ENCODE results near the gene CDH26.

The CDH26 gene

DNA sequence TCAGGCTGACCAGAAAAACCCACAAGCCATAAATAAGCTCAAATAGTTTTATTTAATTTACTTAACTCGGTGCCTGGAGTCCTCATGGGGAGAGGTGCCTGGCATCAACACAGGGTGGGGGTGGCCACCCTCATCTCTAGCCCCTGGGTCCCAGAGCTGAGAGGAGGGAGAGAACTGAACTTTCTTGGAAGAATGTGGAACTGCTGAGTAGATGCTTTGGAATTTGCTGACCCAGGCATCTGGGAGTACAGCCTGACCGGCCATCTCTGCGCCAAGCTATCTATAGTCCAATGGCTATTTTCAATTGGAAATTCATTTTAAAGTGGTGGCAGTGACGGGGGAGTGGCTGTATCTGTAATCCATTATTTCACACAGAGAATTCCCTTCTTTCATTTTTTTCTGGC is 104.8 kb downstream of the CDH26 start:
- Histone ChIP-seq H3K4me3 (ENCODE audit: low read length in 2 of 2) (no peak overlapping the region), H3K27me3 (ENCODE audit: control insufficient read depth in 1 of 2, insufficient read depth in 2 of 2, low read length in 2 of 2) (peaks cover 0 to 2% of the 10 kb centered on the region in 2 donors), H3K9me3 (ENCODE audit: control insufficient read depth in 2 of 2, low read length in 2 of 2) (no peaks in the 10 kb centered on the region), H3K36me3 (ENCODE audit: control insufficient read depth in 2 of 2, insufficient read depth in 2 of 2, low read length in 2 of 2) (no peaks in the 10 kb centered on the region), H3K4me1 (ENCODE audit: control insufficient read depth, insufficient read depth, low read length) (peaks cover 14% of the 10 kb centered on the region), H3K9ac (ENCODE audit: low read length in 2 of 2) (no peak overlapping the region), H3K27ac (ENCODE audit: low read length) (no peak overlapping the region)

GRCh38 chr20:60063739-60064380 is 105.6 kb downstream of the CDH26 start:
- Histone ChIP-seq H3K4me1 (ENCODE audit: control insufficient read depth, insufficient read depth, low read length) (peaks cover 11% of the 10 kb centered on the region), H3K27ac (ENCODE audit: low read length) (no peak overlapping the region), H3K9me3 (ENCODE audit: control insufficient read depth in 2 of 2, low read length in 2 of 2) (no peaks in the 10 kb centered on the region), H3K4me3 (ENCODE audit: low read length in 2 of 2) (no peak overlapping the region), H3K9ac (ENCODE audit: low read length in 2 of 2) (no peak overlapping the region), H3K36me3 (ENCODE audit: control insufficient read depth in 2 of 2, insufficient read depth in 2 of 2, low read length in 2 of 2) (no peaks in the 10 kb centered on the region), H3K27me3 (ENCODE audit: control insufficient read depth in 1 of 2, insufficient read depth in 2 of 2, low read length in 2 of 2) (peaks cover 0 to 4% of the 10 kb centered on the region in 2 donors)

Data from stomach smooth muscle (tissue), 2 donors.